ENCODE data around the gene PIAS1. TPM values are rescaled to one million over a fixed set of nuclear protein-coding genes. Genes with fewer than 3 reads are reported as not detected.

PIAS1 gene
- total RNA-seq, 1 experiment from 2014 or later = 25.9 TPM

DNA sequence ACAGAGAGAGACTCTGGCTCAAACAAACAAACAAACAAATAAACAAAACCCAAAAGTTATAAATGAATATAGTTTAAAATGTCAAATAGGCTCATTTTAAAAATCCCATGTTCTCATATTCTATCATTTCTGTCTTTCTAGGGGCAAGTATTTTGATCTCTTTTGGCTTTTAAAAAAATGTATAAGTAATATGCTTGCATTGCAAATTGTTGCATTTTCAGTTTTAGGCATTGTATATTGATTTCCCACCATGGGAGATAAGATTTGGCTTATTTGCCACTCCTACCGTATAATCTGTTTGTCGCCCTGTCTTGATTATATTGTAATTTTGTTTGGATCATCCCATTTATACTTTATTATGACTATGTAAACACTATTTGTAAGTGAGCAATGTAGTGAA, 70.6 kb downstream of the PIAS1 start:
- BruUV-seq (replicated peaks) = no TSS peak
- H3K9me3 ChIP-seq (ENCODE audit: control insufficient read depth in 1 of 2, insufficient read depth in 1 of 2, low read depth in 1 of 2, low read length in 2 of 2) = no peaks in the 10 kb centered on the region
- intact Hi-C loops (cut with micrococcal nuclease) = no loop called here
- no peak overlapping the region for H2AFZ ChIP-seq (ENCODE audit: low read depth, low read length, poor library complexity, severe bottlenecking)
- TF ChIP-seq SRF (IDR thresholded peaks at IDR 0.05; ENCODE audit: low read depth) = no peak
- TF ChIP-seq EZH2 (IDR thresholded peaks at IDR 0.05) = no peak
- TF ChIP-seq TCF7L2 (IDR thresholded peaks at IDR 0.05; ENCODE audit: borderline replicate concordance, extremely low read depth, insufficient read depth, insufficient read length) = no peak
- no peak for TF ChIP-seq EZH2phosphoT487 (IDR thresholded peaks at IDR 0.05; ENCODE audit: borderline replicate concordance)
- TF ChIP-seq ZFX (IDR thresholded peaks at IDR 0.05) = no peak
- no peak for TF ChIP-seq POLR2AphosphoS5 (IDR thresholded peaks at IDR 0.05; ENCODE audit: low read depth, low read length)
- no peak for TF ChIP-seq YY1 (IDR thresholded peaks at IDR 0.05; ENCODE audit: extremely low read depth, insufficient replicate concordance, low read depth, low read length)
- H4K20me1 ChIP-seq (ENCODE audit: insufficient read depth) = peaks cover 3% of the 10 kb centered on the region; the same call in 1 of the 2 replicates
- ChIA-PET CTCF (no interaction called here), POLR2A (no interaction called here), RAD21 (ENCODE audit: low non-redundant PET in 1 of 2, low total read pairs in 2 of 2, uncharacterized antibody in 2 of 2, unreplicated experiment in 2 of 2) (no interaction called here)
- H3K27me3 ChIP-seq (ENCODE audit: insufficient read depth, low read length) = no peaks in the 10 kb centered on the region
- H3K9me2 ChIP-seq (ENCODE audit: insufficient read depth) = no peaks in the 10 kb centered on the region
- no peak overlapping the region for H3K9ac ChIP-seq (ENCODE audit: low read length)
- peaks cover 6 to 10% of the 10 kb centered on the region in 2 experiments; a peak in 3 of 4 replicates for H3K4me1 ChIP-seq (ENCODE audit: control insufficient read depth in 1 of 2, insufficient read depth in 2 of 2, low read length in 2 of 2)
- H3K36me3 ChIP-seq (ENCODE audit: control insufficient read depth in 1 of 2, insufficient read depth in 2 of 2, low read length in 2 of 2) = no peaks in the 10 kb centered on the region
- peaks cover 54% of the 10 kb centered on the region for H3K79me2 ChIP-seq (ENCODE audit: insufficient read depth, low read length)
- DNase-seq (ENCODE audit: low read depth, low spot score) (no peak), ATAC-seq (no peak)
- no peak overlapping the region for H3K4me2 ChIP-seq (ENCODE audit: low read length)
- no peak overlapping the region for H3K27ac ChIP-seq (ENCODE audit: low read depth, low read length)
- H3K4me3 ChIP-seq (replicated peaks in 1 of 2; ENCODE audit: low read depth in 1 of 2, low read length in 2 of 2) = no peak overlapping the region

DNA sequence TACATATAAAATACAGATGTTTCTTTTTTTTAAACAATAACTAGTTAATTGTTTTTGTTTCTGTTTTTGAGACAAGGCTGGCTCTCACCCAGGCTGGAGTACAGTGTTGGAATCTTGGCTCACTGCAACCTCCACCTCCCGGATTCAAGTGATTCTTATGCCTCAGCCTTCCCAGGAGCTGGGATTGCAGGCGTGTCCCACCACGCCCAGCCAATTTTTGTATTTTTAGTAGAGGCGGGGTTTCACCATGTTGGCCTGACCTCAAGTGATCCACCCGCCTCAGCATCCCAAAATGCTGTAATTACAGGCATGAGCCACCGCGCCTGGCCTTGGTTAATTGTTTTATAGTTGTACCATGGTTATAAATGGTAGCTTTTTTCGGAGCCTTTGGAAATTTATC, 72.3 kb downstream of the PIAS1 start:
- Histone ChIP-seq H2AFZ (ENCODE audit: low read depth, low read length, poor library complexity, severe bottlenecking) (no peak overlapping the region), H3K79me2 (ENCODE audit: insufficient read depth, low read length) (peaks cover 38% of the 10 kb centered on the region), H3K4me2 (ENCODE audit: low read length) (peak overlapping the region; percentile 31; the same call in 1 of the 2 replicates), H3K4me3 (replicated peaks in 1 of 2; ENCODE audit: low read depth in 1 of 2, low read length in 2 of 2) (no peak overlapping the region), H4K20me1 (ENCODE audit: insufficient read depth) (no peaks in the 10 kb centered on the region; the same call in 1 of the 2 replicates), H3K9ac (ENCODE audit: low read length) (no peak overlapping the region), H3K36me3 (ENCODE audit: control insufficient read depth in 1 of 2, insufficient read depth in 2 of 2, low read length in 2 of 2) (no peaks in the 10 kb centered on the region), H3K27ac (ENCODE audit: low read depth, low read length) (no peak overlapping the region), H3K9me3 (ENCODE audit: control insufficient read depth in 1 of 2, insufficient read depth in 1 of 2, low read depth in 1 of 2, low read length in 2 of 2) (no peaks in the 10 kb centered on the region), H3K4me1 (ENCODE audit: control insufficient read depth in 1 of 2, insufficient read depth in 2 of 2, low read length in 2 of 2) (peaks cover 6 to 10% of the 10 kb centered on the region in 2 experiments; a peak in 3 of 4 replicates), H3K27me3 (ENCODE audit: insufficient read depth, low read length) (no peaks in the 10 kb centered on the region), H3K9me2 (ENCODE audit: insufficient read depth) (no peaks in the 10 kb centered on the region)
- BruUV-seq (replicated peaks) = no TSS peak
- intact Hi-C loops (cut with micrococcal nuclease) = no loop called here
- ChIA-PET CTCF (no interaction called here), RAD21 (ENCODE audit: low non-redundant PET in 1 of 2, low total read pairs in 2 of 2, uncharacterized antibody in 2 of 2, unreplicated experiment in 2 of 2) (no interaction called here), POLR2A (no interaction called here)
- peak; percentile 34; the same call in 1 of the 2 replicates for ATAC-seq
- DNase-seq (ENCODE audit: low read depth, low spot score) = no peak
- TF ChIP-seq, protein P1, sequence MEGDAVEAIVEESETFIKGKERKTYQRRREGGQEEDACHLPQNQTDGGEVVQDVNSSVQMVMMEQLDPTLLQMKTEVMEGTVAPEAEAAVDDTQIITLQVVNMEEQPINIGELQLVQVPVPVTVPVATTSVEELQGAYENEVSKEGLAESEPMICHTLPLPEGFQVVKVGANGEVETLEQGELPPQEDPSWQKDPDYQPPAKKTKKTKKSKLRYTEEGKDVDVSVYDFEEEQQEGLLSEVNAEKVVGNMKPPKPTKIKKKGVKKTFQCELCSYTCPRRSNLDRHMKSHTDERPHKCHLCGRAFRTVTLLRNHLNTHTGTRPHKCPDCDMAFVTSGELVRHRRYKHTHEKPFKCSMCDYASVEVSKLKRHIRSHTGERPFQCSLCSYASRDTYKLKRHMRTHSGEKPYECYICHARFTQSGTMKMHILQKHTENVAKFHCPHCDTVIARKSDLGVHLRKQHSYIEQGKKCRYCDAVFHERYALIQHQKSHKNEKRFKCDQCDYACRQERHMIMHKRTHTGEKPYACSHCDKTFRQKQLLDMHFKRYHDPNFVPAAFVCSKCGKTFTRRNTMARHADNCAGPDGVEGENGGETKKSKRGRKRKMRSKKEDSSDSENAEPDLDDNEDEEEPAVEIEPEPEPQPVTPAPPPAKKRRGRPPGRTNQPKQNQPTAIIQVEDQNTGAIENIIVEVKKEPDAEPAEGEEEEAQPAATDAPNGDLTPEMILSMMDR (IDR thresholded peaks at IDR 0.05 in 2 of 3, conservative IDR thresholded peaks at IDR 0.05 in 1 of 3; ENCODE audit: borderline replicate concordance in 1 of 3, insufficient read depth in 1 of 3, low read depth in 2 of 3, low read length in 2 of 3) = no peak
- TF ChIP-seq SP1 (IDR thresholded peaks at IDR 0.05; ENCODE audit: low read depth) (no peak), ZBTB33 (IDR thresholded peaks at IDR 0.05; ENCODE audit: extremely low read depth, insufficient replicate concordance, low read length) (no peak), EZH2phosphoT487 (IDR thresholded peaks at IDR 0.05; ENCODE audit: borderline replicate concordance) (no peak), POLR2A (IDR thresholded peaks at IDR 0.05; ENCODE audit: borderline replicate concordance, extremely low read depth, insufficient read depth, insufficient read length) (no peak), MAX (IDR thresholded peaks at IDR 0.05) (no peak), ZFX (IDR thresholded peaks at IDR 0.05) (no peak), CEBPB (IDR thresholded peaks at IDR 0.05; ENCODE audit: low read depth) (no peak), CBX3 (IDR thresholded peaks at IDR 0.05; ENCODE audit: low read depth) (no peak), FOSL1 (IDR thresholded peaks at IDR 0.05; ENCODE audit: low read depth) (no peak), JUND (IDR thresholded peaks at IDR 0.05) (no peak), SIN3A (IDR thresholded peaks at IDR 0.05; ENCODE audit: low read depth) (no peak), POLR2AphosphoS5 (IDR thresholded peaks at IDR 0.05; ENCODE audit: low read depth, low read length) (no peak), ELF1 (IDR thresholded peaks at IDR 0.05; ENCODE audit: borderline replicate concordance, low read depth) (no peak)
- TF ChIP-seq, protein P2, sequence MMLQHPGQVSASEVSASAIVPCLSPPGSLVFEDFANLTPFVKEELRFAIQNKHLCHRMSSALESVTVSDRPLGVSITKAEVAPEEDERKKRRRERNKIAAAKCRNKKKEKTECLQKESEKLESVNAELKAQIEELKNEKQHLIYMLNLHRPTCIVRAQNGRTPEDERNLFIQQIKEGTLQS (IDR thresholded peaks at IDR 0.05) = no peak

Data from HCT116 (cell line).